K562 (cell line): ENCODE measurements around the gene RAB38. TPM values are rescaled to one million over a fixed set of nuclear protein-coding genes. Genes with fewer than 3 reads are reported as not detected.

Source experiments
- ATAC-seq: fragments of 200-7000 bp; cut with Tn5 transposase; 3 replicates; pipeline ENCODE4 v1.9.1; 2020; ENCODE audit warnings: moderate library complexity
- BruUV-seq: library from RNA; stranded (reverse); fragments of 400-500 nt; replicated peaks from 2 replicates; lab custom pipeline; 2021; lab: Mats Ljungman, UMichigan
- CTCF ChIA-PET: fragments of 300-600 bp; formaldehyde crosslinking; extraction: SDS; loops from one replicate; lab custom pipeline; 2021; ENCODE audit warnings: low intra/inter-chr PET ratio; lab: Yijun Ruan, JAX
- POLR2A ChIA-PET: fragments of 300-600, 350-650 bp; sonication (Branson Sonifier 250); formaldehyde crosslinking; extraction: SDS; loops from one replicate; lab custom pipeline; 2021; ENCODE audit warnings: antibody characterized with exemption, inconsistent platforms; lab: Yijun Ruan, JAX
- DNase-seq, 4 experiments: peaks; one replicate each; pipeline versions ENCODE4 v3.0.0 to v3.0.0-alpha.2; 2011 to 2018; ENCODE audit warnings: low spot score in 3 of 4, mixed read lengths in 3 of 4; ENCODE audit errors: extremely low read depth in 1 of 4
- FAIRE-seq: peaks from 2 replicates; lab custom pipeline; 2011; peaks lifted over from hg19 to GRCh38; lab: Jason Lieb, UNC
- H2AFZ ChIP-seq: 2 replicates; pipeline ENCODE4 v1.6.0; 2011; ENCODE audit warnings: low read depth, low read length, control low read depth, inconsistent platforms
- H3K27ac ChIP-seq: fragments of 200-600 bp; 3 replicates; pipeline ENCODE4 v1.8.0; 2011; ENCODE audit warnings: low read depth, mild to moderate bottlenecking, control low read depth, inconsistent platforms, low read length, moderate library complexity, mixed read lengths; ENCODE audit errors: extremely low read depth
- H3K27me3 ChIP-seq, 2 experiments: fragments of 300-600 bp in 1 of 2; 2 replicates in 1 of 2; 3 replicates in 1 of 2; pipeline versions ENCODE4 v1.6.0 to v1.8.0; 2011; ENCODE audit warnings: inconsistent platforms in 2 of 2, low read length in 2 of 2, mild to moderate bottlenecking in 1 of 2, mixed read lengths in 1 of 2, moderate library complexity in 1 of 2; ENCODE audit not compliant: control insufficient read depth in 2 of 2, insufficient read depth in 2 of 2
- H3K36me3 ChIP-seq: fragments of 300-600 bp; 3 replicates; pipeline ENCODE4 v1.8.0; 2011; ENCODE audit warnings: mild to moderate bottlenecking, low read length, inconsistent platforms; ENCODE audit not compliant: control insufficient read depth, insufficient read depth
- H3K4me1 ChIP-seq, 2 experiments: fragments of 200-600 bp in 1 of 2; replicated peaks in 1 of 2; 2 replicates in 1 of 2; 3 replicates in 1 of 2; pipeline versions ENCODE4 v1.5.1 to v1.8.0; 2011; ENCODE audit warnings: inconsistent platforms in 2 of 2, low read length in 2 of 2, mild to moderate bottlenecking in 1 of 2, mixed read lengths in 1 of 2, moderate library complexity in 1 of 2; ENCODE audit not compliant: control insufficient read depth in 2 of 2, insufficient read depth in 2 of 2
- H3K4me2 ChIP-seq: 2 replicates; pipeline ENCODE4 v1.6.1; 2011; ENCODE audit warnings: low read length, control low read depth, inconsistent platforms, mixed read lengths; ENCODE audit not compliant: insufficient read depth
- H3K4me3 ChIP-seq: fragments of 200-600 bp; sonication (generic), shearing (Covaris generic); 2 replicates; pipeline ENCODE4 v1.5.1; 2016; ENCODE audit warnings: control low read depth, inconsistent platforms
- H3K79me2 ChIP-seq: fragments of 200-600 bp; 3 replicates; pipeline ENCODE4 v1.8.0; 2011; ENCODE audit warnings: low read length, inconsistent platforms; ENCODE audit not compliant: control insufficient read depth, insufficient read depth
- H3K9ac ChIP-seq, 2 experiments: 2 replicates each; pipeline versions ENCODE4 v1.6.0 to v1.6.1; 2011; ENCODE audit warnings: low read depth in 2 of 2, low read length in 2 of 2, control low read depth in 1 of 2, inconsistent platforms in 1 of 2, mild to moderate bottlenecking in 1 of 2, mixed read lengths in 1 of 2; ENCODE audit not compliant: insufficient read depth in 1 of 2
- H3K9me1 ChIP-seq: one replicate; pipeline ENCODE4 v1.6.0; 2011; ENCODE audit warnings: inconsistent platforms, mild to moderate bottlenecking, low read length, moderate library complexity; ENCODE audit not compliant: control insufficient read depth, insufficient read depth
- H3K9me3 ChIP-seq: replicated peaks from 2 replicates; pipeline ENCODE4 v1.5.1; 2011; ENCODE audit warnings: low read depth, low read length, inconsistent platforms; ENCODE audit not compliant: control insufficient read depth, insufficient read depth
- H4K20me1 ChIP-seq: replicated peaks from 2 replicates; pipeline ENCODE4 v1.6.1; 2011; ENCODE audit warnings: low read length, inconsistent platforms, mixed read lengths; ENCODE audit not compliant: control insufficient read depth, insufficient read depth
- GATA2 ChIP-seq: sonication (generic); formaldehyde crosslinking; IDR thresholded peaks from 2 replicates; pipeline ENCODE4 v1.4.0; 2020; ENCODE audit warnings: mild to moderate bottlenecking, missing genetic modification reagents
- RFX1 ChIP-seq: fragments of 450-650 bp; IDR thresholded peaks from 2 replicates; pipeline ENCODE4 v1.6.1; 2016; ENCODE audit warnings: mild to moderate bottlenecking, moderate library complexity
- SMAD2 ChIP-seq: fragments of 150-350 bp; IDR thresholded peaks from 2 replicates; pipeline ENCODE4 v1.6.1; 2014; ENCODE audit warnings: low read depth, mild to moderate bottlenecking, low read length
- TEAD4 ChIP-seq, 2 experiments: sonication (generic) in 1 of 2; formaldehyde crosslinking in 1 of 2; IDR thresholded peaks; 2 replicates each; pipeline versions ENCODE4 v1.6.1 to v1.8.0; 2012 to 2022; ENCODE audit warnings: borderline replicate concordance in 1 of 2, inconsistent platforms in 1 of 2, low read length in 1 of 2, mild to moderate bottlenecking in 1 of 2, missing genetic modification reagents in 1 of 2
- WGBS: fragments of 100-300 bp; shearing (Covaris generic); methylation state at CpG from one replicate; pipeline ENCODE4 v1.1.6; 2016; ENCODE audit warnings: low coverage, mixed read lengths; ENCODE audit not compliant: insufficient coverage; ENCODE audit errors: missing lambda C conversion rate; 5-methylcytosine and 5-hydroxymethylcytosine counted together
- in situ Hi-C: fragments of 300-500 bp; cut with MboI; formaldehyde crosslinking; loops from 4 replicates; pipeline ENCODE4 v1.15.0; 2018; ENCODE audit warnings: inconsistent platforms, mixed read lengths
- intact Hi-C: fragments of 100-400 bp; cut with micrococcal nuclease; formaldehyde crosslinking; loops from 2 replicates; pipeline ENCODE4 v1.14.2; 2022
- polyA plus RNA-seq, 8 experiments: library from polyadenylated mRNA; depleted of rRNA in 4 of 8; stranded (reverse) in 5 of 8; unstranded in 3 of 8; fragments of >200 nt; fragmentation: Nextera tagmentation in 2 of 8; fragmentation: Illumina TruSeq in 1 of 8; extraction: Ambion mirVana in 2 of 8; extraction: Trizol in 1 of 8; gene quantifications; 2 replicates each; pipeline versions ENCODE4 v1.2.1 to v1.2.3, GENCODE V29; 2011 to 2014; ENCODE audit warnings: inconsistent platforms in 1 of 8, missing spikeins in 1 of 8
- total RNA-seq, 7 experiments: library from RNA; depleted of rRNA in 6 of 7; stranded (reverse); fragments of >200 nt in 6 of 7; fragmentation: Illumina TruSeq in 2 of 7; extraction: Trizol in 2 of 7; gene quantifications; 2 replicates each; pipeline versions ENCODE4 v1.2.1 to v1.2.3, GENCODE V29; 2011 to 2021; ENCODE audit warnings: low replicate concordance in 1 of 7

The RAB38 gene
- total and polyA plus RNA-seq, 9 of the 15 experiments (the other 6 are each of a cell fraction or from before 2014, with no cell fraction given) = 0.59 to 2.9 (median 2.2) TPM

GRCh38 chr11:88105951-88106350 is 69.3 kb downstream of the RAB38 start:
- ChIA-PET CTCF (interaction anchor here (1.5 kb wide), 1 partner anchor 439 kb away, joined by 4 read pairs; no protein-coding TSS in a partner anchor), POLR2A (no interaction called here)
- H3K36me3 ChIP-seq = no peaks in the 10 kb centered on the region
- FAIRE-seq (no peak), DNase-seq (no peak)
- no peak overlapping the region for H3K4me2 ChIP-seq
- no peak overlapping the region for H3K4me3 ChIP-seq
- no peaks in the 10 kb centered on the region for H4K20me1 ChIP-seq
- WGBS = 0% methylated on average over 2 of the region's 2 CpGs
- TF ChIP-seq RFX1 (peak; percentile 78), GATA2 (CRISPR knock-in tag) (no peak), TEAD4 (IDR thresholded peaks at IDR 0.05; ENCODE audit: low read length) (no peak), TEAD4 (CRISPR knock-in tag; IDR thresholded peaks at IDR 0.05; ENCODE audit: borderline replicate concordance) (no peak)
- TF ChIP-seq, all 486 proteins: peak for 1
- no peak overlapping the region for H3K27ac ChIP-seq
- intact Hi-C loops (no loop called here), in situ Hi-C loops (no loop called here)
- no TSS peak for BruUV-seq
- H3K9ac ChIP-seq = no peak overlapping the region
- no peaks in the 10 kb centered on the region for H3K27me3 ChIP-seq
- ATAC-seq = no peak
- H3K9me1 ChIP-seq = no peaks in the 10 kb centered on the region
- no peak overlapping the region for H2AFZ ChIP-seq
- H3K4me1 ChIP-seq = no peaks in the 10 kb centered on the region
- H3K9me3 ChIP-seq = no peaks in the 10 kb centered on the region
- H3K79me2 ChIP-seq = no peaks in the 10 kb centered on the region

- Histone ChIP-seq H3K9ac (no peak overlapping the region), H3K4me1 (no peaks in the 10 kb centered on the region)
- no peak for TF ChIP-seq SMAD2
- TF ChIP-seq, all 486 proteins: peak for 0
- H3K9me1 ChIP-seq = no peaks in the 10 kb centered on the region
- CTCF ChIA-PET = interaction anchor here (1.5 kb wide), 1 partner anchor 439 kb away, joined by 4 read pairs; no protein-coding TSS in a partner anchor
- ATAC-seq (no peak), DNase-seq (no peak), FAIRE-seq (no peak)
- 0% methylated on average over 1 of the region's 1 CpG for WGBS
- in situ Hi-C loops = no loop called here
- H4K20me1 ChIP-seq = no peaks in the 10 kb centered on the region
- no peak overlapping the region for H2AFZ ChIP-seq
- H3K27me3 ChIP-seq = no peaks in the 10 kb centered on the region
- intact Hi-C loops = no loop called here
- H3K9me3 ChIP-seq = no peaks in the 10 kb centered on the region
- no peak overlapping the region for H3K4me2 ChIP-seq
- no peaks in the 10 kb centered on the region for H3K79me2 ChIP-seq
- no peaks in the 10 kb centered on the region for H3K36me3 ChIP-seq
- no peak overlapping the region for H3K27ac ChIP-seq
- H3K4me3 ChIP-seq = no peak overlapping the region
- no TSS peak for BruUV-seq
- POLR2A ChIA-PET = no interaction called here
These were observed 69.7 kb downstream of the RAB38 start for GRCh38 chr11:88105526-88105925.
